Uterus (tissue), 2 donors: ENCODE measurements around the gene CRMP1.

ENCODE experiments used
- POLR2A ChIP-seq, 2 donors: fragments of 450-650 bp; IDR thresholded peaks; one replicate each; pipeline ENCODE4 v1.6.1; 2016; ENCODE audit warnings: antibody characterized with exemption in 2 of 2, mild to moderate bottlenecking in 1 of 2, moderate library complexity in 1 of 2
- TF ChIP-seq, protein P1 (sequence below), 4 experiments: fragments of 200-600 bp in 2 of 4; fragments of 450-650 bp in 2 of 4; sonication (generic) in 2 of 4; IDR thresholded peaks; one replicate each; pipeline ENCODE4 v1.5.1; 2016 to 2019; ENCODE audit warnings: antibody characterized with exemption in 4 of 4, mild to moderate bottlenecking in 2 of 4, moderate library complexity in 1 of 4

DNA sequence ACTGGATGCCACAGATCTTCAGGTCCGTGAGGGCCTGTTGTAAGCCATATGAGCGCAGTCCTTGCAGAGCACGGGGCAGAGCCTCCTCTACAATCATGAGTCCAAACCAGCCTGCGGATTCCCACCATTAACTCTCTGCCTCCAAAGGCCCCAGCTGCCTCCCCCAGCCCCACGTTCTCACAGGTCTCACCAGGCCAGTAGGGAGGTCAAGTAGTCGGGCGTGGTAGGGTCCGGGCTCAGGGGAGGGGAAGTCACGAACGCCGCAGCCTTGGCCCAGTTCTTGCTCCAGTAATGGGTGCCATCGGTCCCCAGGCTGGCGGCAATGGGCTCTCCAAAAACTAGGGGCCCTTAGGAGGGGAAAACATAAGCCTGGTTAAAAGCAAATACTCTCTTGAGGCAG lies 53.6 kb downstream of the CRMP1 start:
- no peak for TF ChIP-seq POLR2A (IDR thresholded peaks at IDR 0.05)
- TF ChIP-seq, protein P1, sequence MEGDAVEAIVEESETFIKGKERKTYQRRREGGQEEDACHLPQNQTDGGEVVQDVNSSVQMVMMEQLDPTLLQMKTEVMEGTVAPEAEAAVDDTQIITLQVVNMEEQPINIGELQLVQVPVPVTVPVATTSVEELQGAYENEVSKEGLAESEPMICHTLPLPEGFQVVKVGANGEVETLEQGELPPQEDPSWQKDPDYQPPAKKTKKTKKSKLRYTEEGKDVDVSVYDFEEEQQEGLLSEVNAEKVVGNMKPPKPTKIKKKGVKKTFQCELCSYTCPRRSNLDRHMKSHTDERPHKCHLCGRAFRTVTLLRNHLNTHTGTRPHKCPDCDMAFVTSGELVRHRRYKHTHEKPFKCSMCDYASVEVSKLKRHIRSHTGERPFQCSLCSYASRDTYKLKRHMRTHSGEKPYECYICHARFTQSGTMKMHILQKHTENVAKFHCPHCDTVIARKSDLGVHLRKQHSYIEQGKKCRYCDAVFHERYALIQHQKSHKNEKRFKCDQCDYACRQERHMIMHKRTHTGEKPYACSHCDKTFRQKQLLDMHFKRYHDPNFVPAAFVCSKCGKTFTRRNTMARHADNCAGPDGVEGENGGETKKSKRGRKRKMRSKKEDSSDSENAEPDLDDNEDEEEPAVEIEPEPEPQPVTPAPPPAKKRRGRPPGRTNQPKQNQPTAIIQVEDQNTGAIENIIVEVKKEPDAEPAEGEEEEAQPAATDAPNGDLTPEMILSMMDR (IDR thresholded peaks at IDR 0.05): no peak
